Measurements from ENCODE around the gene TAMALIN. TPM values are rescaled to one million over a fixed set of nuclear protein-coding genes. Genes with fewer than 3 reads are reported as not detected.

Gene TAMALIN
- total and polyA plus RNA-seq, 2 experiments from 2014 or later = 8.0 to 9.9 TPM

- Histone ChIP-seq H2AFZ (no peak overlapping the region), H3K4me3 (no peak overlapping the region), H3K36me3 (replicated peaks; ENCODE audit: insufficient read depth, low read depth) (no peaks in the 10 kb centered on the region), H3K9me2 (replicated peaks; ENCODE audit: insufficient read depth) (no peaks in the 10 kb centered on the region), H3K9me3 (ENCODE audit: low read depth) (no peaks in the 10 kb centered on the region), H3K4me2 (no peak overlapping the region), H4K20me1 (ENCODE audit: insufficient read depth, poor library complexity, severe bottlenecking) (no peaks in the 10 kb centered on the region), H3K4me1 (ENCODE audit: insufficient read depth) (peaks cover 10% of the 10 kb centered on the region), H3K27me3 (peaks cover 4% of the 10 kb centered on the region), H3K27ac (no peak overlapping the region), H3K79me2 (no peaks in the 10 kb centered on the region)
- DNase-seq (ENCODE audit: low spot score) = peak; percentile 67
- no peak for TF ChIP-seq CTCF (IDR thresholded peaks at IDR 0.05; ENCODE audit: poor library complexity)
- TF ChIP-seq EZH2 (IDR thresholded peaks at IDR 0.05; ENCODE audit: borderline replicate concordance) = no peak
- no peak for TF ChIP-seq EZH2phosphoT487 (IDR thresholded peaks at IDR 0.05; ENCODE audit: low read depth, severe bottlenecking, unreplicated experiment)
- WGBS (ENCODE audit: low lambda C conversion rate, missing lambda C conversion rate) = 12% methylated on average over 4 of the region's 4 CpGs
Measured at GRCh38 chr12:52029685-52030084, 22.9 kb downstream of the TAMALIN start.

GRCh38 chr12:52032446-52032803 lies 25.7 kb downstream of the TAMALIN start:
- H3K79me2 ChIP-seq = no peaks in the 10 kb centered on the region
- peak overlapping the region; percentile 93 for H3K27ac ChIP-seq
- H3K4me2 ChIP-seq = peak overlapping the region; percentile 74
- H3K4me3 ChIP-seq = no peak overlapping the region
- H2AFZ ChIP-seq = peak overlapping the region; percentile 19
- no peaks in the 10 kb centered on the region for H3K9me3 ChIP-seq (ENCODE audit: low read depth)
- no peaks in the 10 kb centered on the region for H3K9me2 ChIP-seq (replicated peaks; ENCODE audit: insufficient read depth)
- H3K4me1 ChIP-seq (ENCODE audit: insufficient read depth) = peaks cover 10% of the 10 kb centered on the region
- H3K27me3 ChIP-seq = peaks cover 4% of the 10 kb centered on the region
- WGBS (ENCODE audit: low lambda C conversion rate, missing lambda C conversion rate) = 15% methylated on average over 5 of the region's 5 CpGs
- no peaks in the 10 kb centered on the region for H3K36me3 ChIP-seq (replicated peaks; ENCODE audit: insufficient read depth, low read depth)
- no peak for TF ChIP-seq CTCF (IDR thresholded peaks at IDR 0.05; ENCODE audit: poor library complexity)
- TF ChIP-seq EZH2 (IDR thresholded peaks at IDR 0.05; ENCODE audit: borderline replicate concordance) = no peak
- TF ChIP-seq EZH2phosphoT487 (IDR thresholded peaks at IDR 0.05; ENCODE audit: low read depth, severe bottlenecking, unreplicated experiment) = no peak
- peak; percentile 77 for DNase-seq (ENCODE audit: low spot score)
- H4K20me1 ChIP-seq (ENCODE audit: insufficient read depth, poor library complexity, severe bottlenecking) = no peaks in the 10 kb centered on the region

- Histone ChIP-seq H3K9me3 (ENCODE audit: low read depth) (no peaks in the 10 kb centered on the region), H3K27ac (peak overlapping the region; percentile 93), H3K4me2 (peak overlapping the region; percentile 77), H2AFZ (peak overlapping the region; percentile 34), H3K36me3 (replicated peaks; ENCODE audit: insufficient read depth, low read depth) (no peaks in the 10 kb centered on the region), H3K79me2 (no peaks in the 10 kb centered on the region), H3K27me3 (peaks cover 4% of the 10 kb centered on the region), H4K20me1 (ENCODE audit: insufficient read depth, poor library complexity, severe bottlenecking) (no peaks in the 10 kb centered on the region), H3K4me3 (no peak overlapping the region), H3K9me2 (replicated peaks; ENCODE audit: insufficient read depth) (no peaks in the 10 kb centered on the region), H3K4me1 (ENCODE audit: insufficient read depth) (peaks cover 10% of the 10 kb centered on the region)
- peak; percentile 98 for DNase-seq (ENCODE audit: low spot score)
- 2% methylated on average over 38 of the region's 48 CpGs for WGBS (ENCODE audit: low lambda C conversion rate, missing lambda C conversion rate)
- TF ChIP-seq EZH2 (IDR thresholded peaks at IDR 0.05; ENCODE audit: borderline replicate concordance) (no peak), CTCF (IDR thresholded peaks at IDR 0.05; ENCODE audit: poor library complexity) (no peak), EZH2phosphoT487 (IDR thresholded peaks at IDR 0.05; ENCODE audit: low read depth, severe bottlenecking, unreplicated experiment) (no peak)
Measured at GRCh38 chr12:52032804-52033445, 26.2 kb downstream of the TAMALIN start.
